NCI-H82 (cell line): ENCODE data around the gene ATP11A.

ENCODE experiments used
- DNase-seq: peaks from one replicate; lab custom pipeline; 2025; lab: John Stamatoyannopoulos, UW

The ATP11A gene

GRCh38 chr13:112904436-112904960 lies 214.7 kb downstream of the ATP11A start:
- peak; percentile 98 for DNase-seq

- DNase-seq = peak; percentile 28
Observed at GRCh38 chr13:112905086-112905485, 215.2 kb downstream of the ATP11A start.

GRCh38 chr13:112905619-112905989 lies 215.8 kb downstream of the ATP11A start:
- no peak for DNase-seq

DNA sequence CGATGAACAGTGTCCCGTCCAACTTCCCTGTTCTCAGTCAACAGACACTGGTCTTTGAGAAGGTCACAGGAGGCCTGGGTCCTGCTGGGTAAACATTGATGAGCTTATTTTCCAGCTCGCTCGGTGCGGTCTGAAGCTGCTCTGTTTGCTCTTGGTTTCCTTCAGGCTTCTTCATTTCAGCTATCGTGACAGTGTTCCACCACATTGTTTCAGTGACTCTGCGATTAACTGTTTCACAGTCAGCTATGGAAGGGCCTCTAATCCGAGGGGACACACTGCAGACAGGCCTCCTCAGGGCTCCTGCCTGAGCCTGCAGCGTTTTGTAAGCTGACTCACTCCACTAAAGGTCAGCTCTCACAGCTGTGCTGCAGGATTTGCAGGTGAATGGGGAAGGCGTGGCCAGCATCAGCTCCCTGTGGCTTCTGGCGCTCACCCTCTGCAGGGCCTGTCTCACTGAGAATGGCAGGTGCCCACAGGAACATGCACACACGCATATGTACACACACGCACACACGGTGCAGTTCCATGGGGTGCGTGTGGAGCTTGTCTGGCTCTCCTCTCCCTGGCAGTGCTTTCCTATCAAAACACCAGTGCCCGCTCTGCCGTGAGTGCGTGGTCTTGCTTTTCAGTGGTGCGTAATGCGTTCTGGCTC lies 216.3 kb downstream of the ATP11A start:
- DNase-seq = peak; percentile 59

DNA sequence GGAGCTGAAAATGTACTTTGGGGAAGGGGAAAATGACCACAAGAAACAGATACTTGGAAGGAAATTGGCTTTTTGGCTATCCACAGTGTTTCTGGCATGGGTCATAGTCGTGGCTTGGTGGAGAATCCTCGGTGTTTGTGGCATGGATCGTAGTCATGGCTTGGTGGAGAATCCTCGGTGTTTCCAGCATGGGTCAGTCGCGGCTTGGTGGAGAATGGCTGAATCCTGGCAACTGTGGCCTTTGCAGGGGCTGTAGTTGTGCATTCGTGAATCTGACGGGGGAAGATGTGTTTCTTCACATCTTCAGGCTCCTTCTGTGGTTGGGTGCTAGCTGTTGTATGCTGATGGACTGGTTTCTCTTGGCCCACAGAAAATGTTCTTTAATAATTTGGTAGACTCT lies 217.4 kb downstream of the ATP11A start:
- no peak for DNase-seq

DNA sequence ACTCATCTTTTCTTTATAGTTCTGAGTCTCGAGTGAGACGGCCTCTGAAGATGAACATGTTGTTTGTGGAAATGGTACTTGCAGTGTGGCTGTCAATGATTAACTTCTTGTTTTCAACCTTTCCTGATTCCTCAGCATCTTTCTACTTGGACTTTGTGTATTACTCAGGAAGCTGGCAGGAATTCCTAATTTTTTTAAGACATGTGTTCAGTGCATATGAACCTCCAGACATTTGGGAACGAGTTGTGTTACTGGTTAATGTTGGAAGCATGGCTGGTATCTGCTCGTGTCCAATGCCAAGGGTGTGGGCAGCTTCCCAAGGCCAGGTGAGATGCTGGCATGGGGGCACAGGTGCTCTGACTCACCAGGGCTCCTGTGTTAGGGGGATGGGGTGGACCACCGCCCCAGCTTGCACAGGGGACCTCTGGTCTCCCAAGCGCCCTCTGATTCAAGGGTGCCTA lies 218.1 kb downstream of the ATP11A start:
- DNase-seq = no peak

GRCh38 chr13:112908342-112908741 lies 218.5 kb downstream of the ATP11A start:
- no peak for DNase-seq

DNA sequence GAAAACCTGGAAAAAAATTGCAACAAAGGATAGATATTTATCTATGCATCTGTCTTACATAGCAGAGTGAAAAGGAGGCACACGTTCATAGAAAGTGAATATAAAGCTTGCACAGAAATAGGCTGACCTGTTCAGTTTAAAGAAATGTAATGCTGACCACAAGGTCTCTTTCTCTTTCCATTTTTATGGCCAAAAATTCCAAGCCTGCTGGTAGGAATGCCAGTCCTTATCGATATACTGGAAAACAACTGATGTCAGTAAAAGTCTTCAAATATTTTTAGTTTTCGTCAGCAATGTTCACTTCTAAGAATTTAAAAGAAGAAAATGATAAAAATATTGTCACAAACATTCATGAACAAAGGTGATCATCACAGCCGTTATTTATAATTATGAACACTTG lies 220.2 kb downstream of the ATP11A start:
- DNase-seq = no peak

DNA sequence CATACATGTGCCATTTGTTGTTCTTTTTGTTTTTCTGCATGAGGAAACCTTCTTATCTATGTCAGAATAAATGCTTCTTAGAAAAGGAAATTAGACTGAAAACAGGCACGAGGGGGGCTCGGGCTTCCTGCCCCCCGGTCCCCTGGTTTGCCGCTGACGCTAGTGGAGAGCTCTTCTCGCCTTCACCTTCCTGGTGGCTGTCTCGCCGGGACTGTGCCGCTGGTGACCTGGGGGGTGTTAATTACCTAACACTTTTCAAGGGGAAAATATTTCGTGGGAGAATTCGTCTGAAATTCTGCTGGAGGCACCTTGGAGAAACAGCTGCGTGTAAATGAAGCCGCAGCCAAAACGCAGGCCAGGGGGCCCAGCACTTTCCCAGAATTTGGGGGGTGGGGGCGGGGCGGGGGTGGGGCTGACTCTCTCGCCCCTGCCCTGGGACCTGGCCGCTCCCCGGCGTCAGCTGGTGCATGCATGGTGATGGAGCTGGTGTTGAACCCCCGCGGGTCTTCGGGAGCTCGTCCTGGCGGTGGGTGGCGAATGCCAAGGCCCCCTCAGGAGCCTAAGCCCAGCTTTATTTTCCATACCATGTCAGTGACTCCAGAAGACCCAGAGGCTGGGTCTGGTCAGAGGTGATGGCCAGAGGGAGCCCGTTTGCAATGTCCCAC lies 220.9 kb downstream of the ATP11A start:
- no peak for DNase-seq

DNA sequence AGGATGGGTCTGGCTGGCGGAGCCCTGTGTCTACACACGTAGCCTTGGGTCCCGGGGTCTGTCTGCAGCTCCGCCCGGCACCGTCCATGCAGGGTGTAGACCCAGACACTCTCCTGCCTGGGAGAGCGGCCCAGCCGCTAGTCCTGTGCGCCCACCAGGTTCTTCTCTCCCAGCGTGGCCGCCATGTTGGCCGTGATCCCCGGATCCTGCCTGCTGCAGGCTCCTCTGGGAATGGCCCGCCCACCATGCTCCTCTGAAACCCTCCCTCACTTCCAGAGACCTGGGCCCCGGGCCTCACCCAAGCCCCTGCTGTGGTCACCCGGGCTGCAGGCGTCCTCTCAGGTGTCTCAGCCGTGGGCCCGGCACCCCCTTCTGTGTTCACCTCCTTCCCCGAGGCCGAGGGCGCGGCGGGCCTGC lies 221.5 kb downstream of the ATP11A start:
- DNase-seq = no peak

- no peak for DNase-seq
Observed at GRCh38 chr13:112911883-112912282, 222.0 kb downstream of the ATP11A start.

DNA sequence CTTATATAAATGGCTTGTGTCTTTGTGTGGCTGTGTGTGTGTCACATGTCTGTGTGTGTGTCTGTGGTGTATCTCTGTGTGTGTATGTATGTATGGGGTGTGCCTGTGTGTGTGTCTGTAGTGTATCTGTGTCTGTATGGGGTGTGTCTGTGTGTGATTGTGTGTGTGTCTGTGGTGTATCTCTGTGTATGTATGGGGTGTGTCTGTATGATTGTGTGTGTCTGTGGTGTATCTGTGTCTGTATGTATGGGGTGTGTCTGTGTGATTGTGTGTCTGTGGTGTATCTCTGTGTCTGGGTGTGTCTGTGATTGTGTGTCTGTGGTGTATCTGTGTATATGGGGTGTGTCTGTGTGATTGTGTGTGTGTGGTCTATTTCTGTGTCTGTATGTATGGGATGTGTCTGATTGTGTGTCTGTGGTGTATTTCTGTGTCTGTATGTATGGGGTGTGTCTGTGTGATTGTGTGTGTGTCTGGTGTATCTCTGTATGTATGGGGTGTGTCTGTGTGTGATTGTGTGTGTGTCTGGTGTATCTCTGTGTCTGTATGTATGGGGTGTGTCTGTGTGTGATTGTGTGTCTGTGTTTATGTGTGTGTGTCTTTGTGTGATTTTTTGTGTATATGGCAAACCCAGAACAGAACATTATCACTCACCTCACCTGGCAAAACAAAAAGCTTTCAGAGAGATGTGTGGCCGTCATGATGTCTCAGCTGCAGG lies 223.0 kb downstream of the ATP11A start:
- DNase-seq = no peak

GRCh38 chr13:112916296-112916695 lies 226.5 kb downstream of the ATP11A start:
- DNase-seq = no peak

GRCh38 chr13:112917056-112917664 lies 227.3 kb downstream of the ATP11A start:
- no peak for DNase-seq

DNA sequence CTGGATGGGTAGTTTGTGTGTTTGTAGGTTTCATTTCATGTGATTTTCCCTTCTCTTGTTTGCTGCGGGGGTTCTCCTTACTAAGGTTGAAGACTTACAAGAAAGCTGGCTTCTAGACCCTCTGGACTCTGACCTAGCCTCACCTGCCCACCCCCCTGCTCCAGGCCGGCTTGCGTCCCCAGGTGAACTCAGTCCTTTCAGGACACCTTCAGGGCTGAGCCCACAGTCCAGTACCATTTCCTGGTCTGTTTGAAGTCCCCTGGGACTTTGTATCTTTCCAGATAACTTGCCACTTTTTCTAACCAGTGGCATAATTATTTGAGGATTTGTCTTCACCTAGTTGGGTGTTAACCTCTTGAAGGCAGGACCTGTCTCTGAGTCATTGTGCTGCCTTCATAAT lies 227.9 kb downstream of the ATP11A start:
- DNase-seq = no peak

DNA sequence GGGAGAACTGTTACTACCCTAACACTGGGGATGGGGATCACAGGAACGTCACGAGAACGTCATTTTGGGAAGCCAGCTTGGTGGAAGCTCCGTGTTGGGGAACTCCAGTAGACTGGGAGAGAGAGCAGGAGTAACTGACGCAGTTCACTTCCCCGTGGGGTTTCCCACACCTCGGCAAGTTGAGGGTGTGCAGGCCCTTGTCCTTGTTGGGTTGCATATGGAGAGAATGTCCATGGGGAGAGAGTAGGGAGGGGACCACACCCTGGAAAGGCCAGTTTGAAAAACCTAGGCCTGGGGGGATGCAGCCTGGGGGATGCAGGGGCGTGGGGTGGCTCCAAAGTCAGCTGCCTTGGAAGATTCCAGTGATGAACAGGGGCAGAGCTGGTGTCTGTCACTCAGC lies 228.4 kb downstream of the ATP11A start:
- DNase-seq = no peak

GRCh38 chr13:112918746-112919145 lies 228.9 kb downstream of the ATP11A start:
- no peak for DNase-seq

GRCh38 chr13:112923962-112924361 lies 234.1 kb downstream of the ATP11A start:
- DNase-seq = no peak

DNA sequence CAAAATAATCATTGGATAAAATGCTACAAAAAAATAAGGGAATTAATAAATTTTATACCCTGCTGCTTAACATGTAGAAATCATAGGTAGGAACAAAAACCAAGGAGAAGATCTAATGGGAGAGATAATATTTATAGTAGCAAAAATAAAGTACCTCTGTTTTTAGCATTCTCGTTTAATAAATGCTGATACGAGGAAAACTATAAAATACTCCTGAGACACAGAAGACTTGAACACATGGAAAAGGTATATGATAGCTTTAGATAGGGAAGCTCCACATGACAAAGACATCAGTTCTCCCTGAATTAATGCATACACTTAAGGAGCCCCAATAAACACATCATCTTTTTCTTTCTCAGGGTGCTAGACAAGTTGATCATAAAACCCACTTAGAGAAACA lies 234.5 kb downstream of the ATP11A start:
- DNase-seq = no peak

DNA sequence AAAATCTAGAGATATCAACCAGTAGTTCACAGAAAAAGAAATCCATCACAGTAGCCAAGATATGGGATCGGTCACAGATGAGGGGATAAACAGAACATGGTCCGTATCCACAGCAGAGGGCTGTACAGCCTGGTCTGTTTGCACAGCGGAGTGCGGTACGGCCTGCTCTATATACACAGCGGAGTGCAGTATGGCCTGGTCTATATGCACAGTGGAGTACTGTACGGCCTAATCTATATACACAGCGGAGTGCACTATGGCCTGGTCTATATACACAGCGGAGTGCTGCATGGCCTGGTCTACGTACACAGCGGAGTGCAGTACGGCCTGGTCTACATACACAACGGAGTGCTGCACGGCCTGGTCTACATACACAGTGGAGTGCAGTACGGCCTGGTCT lies 236.2 kb downstream of the ATP11A start:
- no peak for DNase-seq

GRCh38 chr13:112926993-112927392 lies 237.2 kb downstream of the ATP11A start:
- no peak for DNase-seq
